HG03460 (cell line): ENCODE data around the gene RRP1B.

Experiments
- ATAC-seq: cut with Tn5 transposase; IDR thresholded peaks from one replicate; pipeline ENCODE4 v1.9.1; 2021; ENCODE audit not compliant: unreplicated experiment

Gene RRP1B

DNA sequence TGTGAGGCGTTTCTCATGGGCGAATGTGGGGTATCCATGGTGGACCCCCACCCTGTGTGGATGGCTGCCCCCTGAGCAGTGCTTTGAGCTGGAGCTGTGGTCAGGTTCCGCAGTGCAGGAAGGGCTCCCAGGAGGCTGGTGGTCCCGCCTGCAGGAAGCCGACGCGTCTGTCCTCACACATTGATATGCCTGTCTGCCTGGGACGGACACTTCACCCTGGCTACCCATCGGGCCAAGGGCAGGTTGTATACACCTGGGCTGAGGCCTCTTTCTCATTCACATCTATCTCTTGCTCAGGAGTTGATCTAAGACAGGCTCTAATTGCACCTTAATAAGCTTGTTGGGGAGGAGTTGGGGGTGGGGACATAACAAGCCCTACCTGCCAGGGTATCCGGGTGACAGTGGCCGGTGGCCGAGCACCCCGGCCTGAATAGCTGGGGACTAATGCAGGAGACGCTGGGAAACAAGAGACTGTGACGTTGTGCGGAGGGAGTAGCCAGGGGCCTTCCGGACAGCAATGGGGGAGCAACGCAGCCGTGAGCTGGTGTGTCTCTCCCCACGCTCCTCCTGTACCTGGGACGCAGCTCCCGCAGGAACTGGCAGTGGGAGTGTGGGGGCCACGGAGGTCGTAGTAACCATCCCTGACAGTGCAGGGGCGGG lies 81.3 kb downstream of the RRP1B start:
- no peak for ATAC-seq

DNA sequence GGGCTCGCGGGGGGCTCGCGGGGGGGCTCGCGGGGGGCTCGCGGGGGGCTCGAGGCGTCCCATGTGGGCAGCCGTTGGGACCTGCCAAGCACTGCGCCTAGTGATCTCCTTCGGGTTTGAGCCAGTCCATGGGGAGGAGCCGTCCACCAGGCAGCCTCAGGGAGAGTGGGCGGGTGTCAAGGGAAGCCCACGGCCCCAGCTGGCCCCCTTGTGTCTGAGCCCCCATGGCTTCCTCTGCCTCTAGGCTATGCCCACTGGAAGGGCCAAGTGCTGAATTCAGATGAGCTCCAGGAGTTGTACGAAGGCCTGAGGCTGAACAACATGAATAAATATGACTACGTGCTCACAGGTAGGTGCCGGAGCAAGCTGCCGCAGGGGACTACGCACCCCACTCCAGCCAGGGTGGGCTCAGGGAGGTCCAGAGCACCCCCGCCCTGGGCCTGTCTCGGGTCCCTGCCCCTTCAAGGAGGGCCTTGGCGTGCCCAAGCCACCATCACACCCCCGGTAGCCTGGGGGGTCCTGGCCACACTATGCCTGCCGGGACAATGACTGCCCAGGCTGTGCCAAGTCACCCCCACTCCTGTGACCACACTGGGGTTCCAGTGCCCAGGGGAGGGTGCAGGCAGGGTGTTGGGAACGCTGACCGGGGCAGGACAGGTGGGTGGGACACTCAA lies 82.2 kb downstream of the RRP1B start:
- ATAC-seq: no peak

- ATAC-seq: no peak
These were observed 84.6 kb downstream of the RRP1B start for GRCh38 chr21:43743947-43744346.

- no peak for ATAC-seq
These were observed 85.4 kb downstream of the RRP1B start for GRCh38 chr21:43744725-43745124.
